GM12801 (cell line): ENCODE measurements around the gene ZNF157.

Experiments
- CTCF ChIP-seq: IDR thresholded peaks from one replicate; pipeline ENCODE4 v1.5.1; 2011; ENCODE audit warnings: control low read depth; ENCODE audit not compliant: insufficient read length; ENCODE audit errors: extremely low read depth

ZNF157 gene

GRCh38 chrX:47452112-47452511 is 81.7 kb downstream of the ZNF157 start:
- TF ChIP-seq CTCF, result no peak

GRCh38 chrX:47456080-47456479 is 85.7 kb downstream of the ZNF157 start:
- TF ChIP-seq CTCF, result no peak

- no peak for TF ChIP-seq CTCF
Observed at GRCh38 chrX:47458528-47458927, 88.2 kb downstream of the ZNF157 start.

GRCh38 chrX:47460561-47460960 is 90.2 kb downstream of the ZNF157 start:
- TF ChIP-seq CTCF, result no peak
